Suprapubic skin (tissue), 4 donors: ENCODE data around the gene ZBTB7B. TPM values are rescaled to one million over a fixed set of nuclear protein-coding genes. Genes with fewer than 3 reads are reported as not detected.

Source experiments
- DNase-seq, 2 donors: peaks; one replicate each; pipeline ENCODE4 v3.0.0-alpha.2; 2019; ENCODE audit warnings: low spot score in 2 of 2
- H3K27ac ChIP-seq: fragments of 200-600 bp; sonication (generic); one replicate; pipeline ENCODE4 v1.5.1; 2019
- H3K27me3 ChIP-seq: fragments of 200-600 bp; sonication (generic); one replicate; pipeline ENCODE4 v1.5.1; 2019
- H3K36me3 ChIP-seq: fragments of 200-600 bp; sonication (generic); one replicate; pipeline ENCODE4 v1.5.1; 2019
- H3K4me1 ChIP-seq: fragments of 200-600 bp; sonication (generic); one replicate; pipeline ENCODE4 v1.5.1; 2019
- H3K4me3 ChIP-seq: fragments of 200-600 bp; sonication (generic); one replicate; pipeline ENCODE4 v1.5.1; 2019; ENCODE audit warnings: mild to moderate bottlenecking
- H3K9me3 ChIP-seq: fragments of 200-600 bp; sonication (generic); one replicate; pipeline ENCODE4 v1.5.1; 2019
- CTCF ChIP-seq, 2 donors: fragments of 200-600 bp in 1 of 2; fragments of 450-650 bp in 1 of 2; sonication (generic) in 1 of 2; IDR thresholded peaks; one replicate each; pipeline ENCODE4 v1.5.1; 2016 to 2019; ENCODE audit warnings: antibody characterized with exemption in 2 of 2, mild to moderate bottlenecking in 1 of 2, moderate library complexity in 1 of 2
- EP300 ChIP-seq: sonication (generic); formaldehyde crosslinking; IDR thresholded peaks from one replicate; pipeline ENCODE4 v1.6.1; 2017; ENCODE audit warnings: antibody characterized with exemption
- POLR2A ChIP-seq, 2 donors: fragments of 450-650 bp; IDR thresholded peaks; one replicate each; pipeline ENCODE4 v1.6.1; 2017; ENCODE audit warnings: antibody characterized with exemption in 2 of 2, mild to moderate bottlenecking in 2 of 2, moderate library complexity in 2 of 2
- POLR2AphosphoS5 ChIP-seq, 3 donors: sonication (generic); formaldehyde crosslinking; IDR thresholded peaks; one replicate each; pipeline ENCODE4 v1.6.1; 2017; ENCODE audit warnings: antibody characterized with exemption in 3 of 3
- WGBS: methylation state at CpG from one replicate; pipeline ENCODE4 v1.1.5; 2018; 5-methylcytosine and 5-hydroxymethylcytosine counted together
- total RNA-seq, 4 donors: library from RNA; depleted of rRNA; stranded (reverse); fragments of >200 nt; gene quantifications; one replicate each; pipeline ENCODE4 v1.1.0, GENCODE V29; 2016

Gene ZBTB7B
- total RNA-seq, 4 donors from 2014 or later: 238 to 243 (median 239) TPM

DNA sequence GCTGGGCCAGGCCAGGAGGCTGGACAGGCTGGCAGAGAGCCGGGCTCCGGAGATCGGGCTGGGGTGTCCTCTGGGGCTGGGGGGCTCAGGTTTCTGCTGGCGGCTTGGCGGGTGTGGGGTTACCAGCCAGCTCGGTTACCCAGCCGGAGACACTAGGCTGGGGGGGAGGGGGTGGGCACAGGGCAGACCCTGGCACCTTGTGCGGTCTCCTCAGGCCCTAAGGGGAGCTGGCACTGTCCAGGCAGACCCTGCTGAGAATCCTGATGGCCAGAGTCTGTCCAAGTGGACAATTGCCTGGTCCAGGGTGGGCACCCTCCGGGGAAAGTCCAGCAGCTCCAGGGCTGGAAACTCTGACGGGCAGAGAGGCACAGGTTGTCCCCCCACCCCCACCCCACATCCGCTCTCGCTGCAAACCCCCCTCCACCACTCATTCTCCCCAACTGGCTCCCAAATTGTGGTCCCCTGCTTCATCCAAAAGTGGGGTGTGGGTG is 6.7 kb downstream of the ZBTB7B start:
- H3K9me3 ChIP-seq: no peaks in the 10 kb centered on the region
- H3K36me3 ChIP-seq: peaks cover 5% of the 10 kb centered on the region
- TF ChIP-seq POLR2A (IDR thresholded peaks at IDR 0.05) (no peak), EP300 (no peak), CTCF (IDR thresholded peaks at IDR 0.05) (no peak), POLR2AphosphoS5 (IDR thresholded peaks at IDR 0.05) (no peak)
- no peaks in the 10 kb centered on the region for H3K27me3 ChIP-seq
- DNase-seq: no peak
- peak overlapping the region; percentile 96 for H3K27ac ChIP-seq
- WGBS: 68% methylated on average over 5 of the region's 12 CpGs
- H3K4me3 ChIP-seq: peak overlapping the region; percentile 97
- H3K4me1 ChIP-seq: peaks cover 93% of the 10 kb centered on the region

GRCh38 chr1:155009742-155010141 is 7.1 kb downstream of the ZBTB7B start:
- no peak for DNase-seq
- Histone ChIP-seq H3K9me3 (no peaks in the 10 kb centered on the region), H3K27ac (peak overlapping the region; percentile 96), H3K36me3 (peaks cover 9% of the 10 kb centered on the region), H3K4me1 (peaks cover 91% of the 10 kb centered on the region), H3K27me3 (no peaks in the 10 kb centered on the region), H3K4me3 (peak overlapping the region; percentile 97)
- TF ChIP-seq CTCF (IDR thresholded peaks at IDR 0.05) (no peak), EP300 (no peak), POLR2A (IDR thresholded peaks at IDR 0.05) (no peak), POLR2AphosphoS5 (IDR thresholded peaks at IDR 0.05) (no peak)
- WGBS: 71% methylated on average over 5 of the region's 5 CpGs

DNA sequence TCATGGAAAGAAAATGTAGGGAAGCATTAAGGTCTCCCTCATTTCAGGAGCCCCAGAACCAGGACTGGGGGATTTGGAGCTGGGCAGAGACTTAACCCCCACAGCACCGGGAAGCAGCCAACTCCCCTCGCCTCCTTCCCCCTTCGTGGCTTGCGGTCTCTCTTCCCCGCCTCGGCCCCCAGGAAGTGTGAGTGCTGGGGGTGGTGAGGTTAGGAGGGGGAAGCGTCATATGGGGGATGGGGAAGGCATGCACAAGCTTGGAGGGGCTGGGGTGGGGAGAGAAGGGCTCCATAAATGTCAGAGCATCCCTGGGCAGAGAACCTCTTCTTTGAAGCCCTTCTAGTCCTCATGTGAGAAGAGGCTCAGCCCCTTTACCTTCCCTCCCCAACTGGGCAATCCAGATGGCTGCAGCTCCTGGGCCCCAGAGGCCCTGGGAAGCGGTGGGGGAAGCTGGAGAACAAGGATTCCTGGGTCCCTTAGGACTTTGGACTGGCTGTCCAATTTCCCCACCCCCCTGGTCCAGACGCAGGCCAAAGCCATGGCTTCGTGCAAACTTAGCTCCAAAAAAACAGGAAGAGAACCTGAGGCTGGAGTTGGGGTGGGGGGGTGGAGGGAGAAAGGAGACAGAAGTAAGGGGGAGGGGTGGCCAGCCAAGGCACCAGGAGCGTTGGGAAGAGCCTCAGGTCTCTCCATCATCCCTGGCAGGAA is 7.8 kb downstream of the ZBTB7B start:
- H3K27me3 ChIP-seq: no peaks in the 10 kb centered on the region
- DNase-seq: no peak
- H3K27ac ChIP-seq: peak overlapping the region; percentile 96
- H3K9me3 ChIP-seq: no peaks in the 10 kb centered on the region
- H3K36me3 ChIP-seq: peaks cover 15% of the 10 kb centered on the region
- 28% methylated on average over 11 of the region's 11 CpGs for WGBS
- TF ChIP-seq POLR2A (IDR thresholded peaks at IDR 0.05) (no peak), EP300 (no peak), POLR2AphosphoS5 (IDR thresholded peaks at IDR 0.05) (no peak)
- H3K4me3 ChIP-seq: peak overlapping the region; percentile 97
- peaks cover 91% of the 10 kb centered on the region for H3K4me1 ChIP-seq

DNA sequence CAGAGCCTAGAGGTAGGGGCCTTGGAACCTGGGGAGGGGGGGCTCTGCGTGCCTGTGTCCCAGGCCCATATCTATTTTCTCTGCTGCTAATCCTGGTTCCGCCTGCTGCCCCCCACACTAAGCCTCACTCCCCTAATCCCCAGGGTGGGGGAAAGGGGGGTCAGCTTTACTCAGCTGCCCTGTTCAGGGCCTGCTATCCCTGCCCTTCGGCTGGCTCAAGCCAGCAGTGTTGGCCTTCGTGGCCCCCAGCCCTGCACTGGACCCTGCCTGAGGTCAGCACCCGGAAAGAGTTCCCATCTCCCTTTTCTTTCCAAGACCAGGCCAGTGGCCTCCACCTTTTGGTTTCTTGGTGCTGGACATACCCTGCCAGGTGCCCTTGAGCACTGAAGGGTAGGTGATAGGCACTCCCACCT is 8.4 kb downstream of the ZBTB7B start:
- peak overlapping the region; percentile 96 for H3K27ac ChIP-seq
- TF ChIP-seq POLR2AphosphoS5 (IDR thresholded peaks at IDR 0.05) (no peak), EP300 (no peak), CTCF (IDR thresholded peaks at IDR 0.05) (no peak), POLR2A (IDR thresholded peaks at IDR 0.05) (no peak)
- peak overlapping the region; percentile 97 for H3K4me3 ChIP-seq
- H3K9me3 ChIP-seq: no peaks in the 10 kb centered on the region
- no peak for DNase-seq
- WGBS: 63% methylated on average over 5 of the region's 5 CpGs
- no peaks in the 10 kb centered on the region for H3K27me3 ChIP-seq
- peaks cover 91% of the 10 kb centered on the region for H3K4me1 ChIP-seq
- peaks cover 20% of the 10 kb centered on the region for H3K36me3 ChIP-seq

DNA sequence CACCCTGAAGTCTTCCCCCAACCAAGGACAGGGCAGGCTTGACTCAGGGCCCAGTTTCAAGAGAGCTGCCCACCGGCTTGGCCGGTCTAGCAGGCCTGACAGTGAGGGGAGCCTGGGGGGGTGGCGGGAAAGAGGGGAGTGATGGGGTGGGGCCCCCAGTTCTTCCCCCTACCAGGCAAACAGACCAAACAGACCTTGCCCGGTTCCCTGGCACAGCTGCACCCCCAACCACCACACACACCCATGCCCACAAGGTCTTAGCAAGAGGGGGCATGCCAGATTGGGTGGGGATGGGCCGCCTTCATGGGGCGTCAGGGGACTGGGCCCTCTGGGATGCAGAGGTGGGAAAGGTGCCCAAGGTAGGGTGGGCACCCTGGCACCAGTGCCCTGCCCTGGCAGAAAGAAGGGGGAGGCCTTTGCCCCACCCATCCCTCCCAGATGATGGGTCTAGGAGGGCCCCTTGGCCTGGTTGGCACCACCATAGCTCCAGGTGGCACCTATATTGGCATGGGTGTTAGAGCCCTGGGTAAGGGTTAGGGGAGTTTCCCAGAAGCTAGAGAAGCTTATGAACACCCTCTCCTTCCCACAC is 8.9 kb downstream of the ZBTB7B start:
- Histone ChIP-seq H3K4me1 (peaks cover 91% of the 10 kb centered on the region), H3K4me3 (peak overlapping the region; percentile 97), H3K36me3 (peaks cover 25% of the 10 kb centered on the region), H3K27me3 (no peaks in the 10 kb centered on the region), H3K9me3 (no peaks in the 10 kb centered on the region), H3K27ac (peak overlapping the region; percentile 96)
- 55% methylated on average over 4 of the region's 6 CpGs for WGBS
- TF ChIP-seq POLR2AphosphoS5 (IDR thresholded peaks at IDR 0.05) (no peak), POLR2A (IDR thresholded peaks at IDR 0.05) (no peak), EP300 (no peak), CTCF (IDR thresholded peaks at IDR 0.05) (no peak)
- DNase-seq: no peak
